ENCODE data around the gene RNF10. TPM values are rescaled to one million over a fixed set of nuclear protein-coding genes. Genes with fewer than 3 reads are reported as not detected.

RNF10 gene
- total RNA-seq, 1 experiment from 2014 or later = 153 TPM

DNA sequence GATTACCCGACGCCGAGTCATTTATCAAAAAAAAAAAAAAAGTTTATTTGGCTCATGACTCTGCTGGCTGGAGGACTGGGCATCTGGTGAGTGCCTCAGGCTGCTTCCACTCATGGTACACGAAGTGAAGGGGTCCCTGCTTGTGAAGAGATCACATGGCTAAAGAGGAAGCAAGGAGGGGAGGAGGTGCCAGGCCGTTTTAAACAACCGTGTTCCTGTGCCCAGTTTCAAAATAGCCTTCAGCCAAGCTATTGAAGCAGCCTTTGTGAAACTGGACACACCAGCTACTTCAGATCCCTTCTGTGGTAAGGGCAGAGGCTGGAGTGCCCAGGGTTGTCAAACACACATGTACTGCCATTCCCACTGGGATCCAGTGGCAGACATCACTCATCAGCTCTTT lies 39.4 kb downstream of the RNF10 start:
- Mint-ChIP-seq H3K4me3 (no peak overlapping the region), H3K27me3 (ENCODE audit: low read depth) (no peaks in the 10 kb centered on the region), H3K4me1 (no peaks in the 10 kb centered on the region), H3K36me3 (ENCODE audit: insufficient read depth in 1 of 3, low read depth in 3 of 3) (peaks cover 51 to 95% (median 86%) of the 10 kb centered on the region in 3 experiments; a peak in 6 of 7 replicates), H3K9me3 (no peaks in the 10 kb centered on the region), H3K27ac (no peak overlapping the region; a peak in 1 of 7 replicates)
- Histone ChIP-seq H2BK5ac (ENCODE audit: insufficient read length, low read length) (no peak overlapping the region), H4K5ac (ENCODE audit: insufficient read length, low read depth, low read length) (no peak overlapping the region), H3K23ac (ENCODE audit: insufficient read length, low read depth, low read length) (no peak overlapping the region), H3K4ac (ENCODE audit: low read depth, low read length) (no peak overlapping the region), H2BK12ac (ENCODE audit: insufficient read length, low read depth, low read length) (no peak overlapping the region), H2BK15ac (ENCODE audit: low read depth, low read length) (no peak overlapping the region), H3K27ac (ENCODE audit: insufficient read length, low read depth, low read length) (no peak overlapping the region), H2AFZ (ENCODE audit: low read length) (no peak overlapping the region), H3K4me2 (ENCODE audit: insufficient read depth, insufficient read length, low read length) (no peak overlapping the region), H2BK20ac (ENCODE audit: low read depth, low read length, poor library complexity, severe bottlenecking) (no peak overlapping the region), H3K4me1 (ENCODE audit: insufficient read depth, low read length) (no peaks in the 10 kb centered on the region), H3K9me3 (ENCODE audit: control insufficient read depth, low read depth, low read length) (no peaks in the 10 kb centered on the region), H3K79me1 (ENCODE audit: insufficient read depth, low read depth, low read length, poor library complexity, severe bottlenecking) (no peaks in the 10 kb centered on the region), H3K79me2 (ENCODE audit: insufficient read depth, low read length) (no peaks in the 10 kb centered on the region), H4K20me1 (ENCODE audit: control insufficient read depth, insufficient read depth, insufficient read length) (no peaks in the 10 kb centered on the region), H3K56ac (ENCODE audit: insufficient read length, low read depth, low read length) (no peak overlapping the region), H2BK120ac (ENCODE audit: low read depth, low read length, poor library complexity, severe bottlenecking) (no peak overlapping the region), H3K14ac (ENCODE audit: insufficient read depth, low read length) (no peak overlapping the region), H2AK5ac (ENCODE audit: insufficient read length, low read length) (no peak overlapping the region), H4K91ac (ENCODE audit: insufficient read length, low read depth, low read length) (no peak overlapping the region), H3K18ac (ENCODE audit: insufficient read length, low read depth, low read length) (no peak overlapping the region), H3K23me2 (ENCODE audit: insufficient read length, low read depth, low read length, poor library complexity, severe bottlenecking) (no peaks in the 10 kb centered on the region), H3K9ac (ENCODE audit: extremely low read depth, insufficient read length, low read length) (no peak overlapping the region), H4K8ac (replicated peaks; ENCODE audit: insufficient read length, low read depth, low read length) (no peak overlapping the region), H3T11ph (ENCODE audit: low read length) (no peak overlapping the region), H3K27me3 (ENCODE audit: insufficient read depth, low read length) (no peaks in the 10 kb centered on the region)
- WGBS (ENCODE audit: extremely low coverage, insufficient read length, low lambda C conversion rate) = no CpG with 5 or more reads among the region's 6 CpGs
- TF ChIP-seq CTCF (conservative IDR thresholded peaks at IDR 0.05) = no peak
- DNase-seq = no peak

Data from H9 (cell line).